Endothelial cell of umbilical vein (primary cell): ENCODE measurements around the gene SLC23A2. TPM values are rescaled to one million over a fixed set of nuclear protein-coding genes. Genes with fewer than 3 reads are reported as not detected.

Experiments used
- BruUV-seq: library from RNA; stranded (reverse); fragments of 400-500 nt; replicated peaks from 2 replicates; lab custom pipeline; 2021; lab: Mats Ljungman, UMichigan
- CTCF ChIA-PET: fragments of 300-600, 350-600 bp; sonication (Branson Sonifier 250); formaldehyde crosslinking; loops from one replicate; lab custom pipeline; 2021; ENCODE audit warnings: antibody characterized with exemption, inconsistent platforms; lab: Charles Lee
- POLR2A ChIA-PET: fragments of 300-600, 350-600 bp; sonication (Branson Sonifier 250); formaldehyde crosslinking; loops from one replicate; lab custom pipeline; 2021; ENCODE audit warnings: antibody characterized with exemption, inconsistent platforms; lab: Charles Lee
- DNase-seq: peaks from one replicate; pipeline ENCODE4 v3.0.0-alpha.2; 2011; ENCODE audit warnings: low read depth, low spot score
- FAIRE-seq: peaks from 2 replicates; lab custom pipeline; 2011; peaks lifted over from hg19 to GRCh38; lab: Jason Lieb, UNC
- H2AFZ ChIP-seq: 2 replicates; pipeline ENCODE4 v1.6.0; 2012; ENCODE audit warnings: low read depth, low read length, control low read depth, inconsistent platforms
- H3K27ac ChIP-seq: 2 replicates; pipeline ENCODE4 v1.5.1; 2011; ENCODE audit warnings: low read depth, mild to moderate bottlenecking, control low read depth, low read length, moderate library complexity; ENCODE audit not compliant: insufficient read depth
- H3K27me3 ChIP-seq, 2 experiments: 2 replicates each; pipeline versions ENCODE4 v1.6.0 to v1.6.1; 2011; ENCODE audit warnings: low read length in 2 of 2, mixed read lengths in 1 of 2; ENCODE audit not compliant: control insufficient read depth in 2 of 2, insufficient read depth in 2 of 2
- H3K36me3 ChIP-seq, 2 experiments: 2 replicates in 1 of 2; 3 replicates in 1 of 2; pipeline ENCODE4 v1.5.1; 2011; ENCODE audit warnings: low read length in 2 of 2, mild to moderate bottlenecking in 1 of 2, moderate library complexity in 1 of 2; ENCODE audit not compliant: control insufficient read depth in 2 of 2, insufficient read depth in 2 of 2; ENCODE audit errors: extremely low read depth in 1 of 2
- H3K4me1 ChIP-seq: 3 replicates; pipeline ENCODE4 v1.5.1; 2011; ENCODE audit warnings: mild to moderate bottlenecking, low read length; ENCODE audit not compliant: control insufficient read depth, insufficient read depth; ENCODE audit errors: extremely low read depth
- H3K4me2 ChIP-seq: 2 replicates; pipeline ENCODE4 v1.6.1; 2011; ENCODE audit warnings: low read length, control low read depth, mixed read lengths; ENCODE audit not compliant: insufficient read depth
- H3K4me3 ChIP-seq, 3 experiments: fragments of 200-600 bp in 1 of 3; sonication (generic), shearing (Covaris generic) in 1 of 3; replicated peaks in 1 of 3; 2 replicates each; pipeline ENCODE4 v1.5.1; 2011 to 2016; ENCODE audit warnings: control low read depth in 3 of 3, low read length in 3 of 3, mild to moderate bottlenecking in 2 of 3, inconsistent platforms in 1 of 3, low read depth in 1 of 3, moderate library complexity in 1 of 3; ENCODE audit not compliant: insufficient read depth in 1 of 3
- H3K79me2 ChIP-seq: 2 replicates; pipeline ENCODE4 v1.6.0; 2012; ENCODE audit warnings: low read length, inconsistent platforms; ENCODE audit not compliant: control insufficient read depth, insufficient read depth
- H3K9ac ChIP-seq: replicated peaks from 2 replicates; pipeline ENCODE3; 2011; ENCODE audit warnings: low read length, control low read depth; ENCODE audit not compliant: insufficient read depth; ENCODE audit errors: extremely low read depth
- H3K9me1 ChIP-seq: replicated peaks from 3 replicates; pipeline ENCODE4 v1.6.0; 2011; ENCODE audit warnings: mild to moderate bottlenecking, low read length; ENCODE audit not compliant: control insufficient read depth, insufficient read depth; ENCODE audit errors: extremely low read depth
- H3K9me3 ChIP-seq: replicated peaks from 2 replicates; pipeline ENCODE4 v1.5.1; 2012; ENCODE audit warnings: low read length, inconsistent platforms; ENCODE audit not compliant: control insufficient read depth, insufficient read depth
- H4K20me1 ChIP-seq: replicated peaks from 2 replicates; pipeline ENCODE3; 2011; ENCODE audit warnings: mild to moderate bottlenecking, low read length; ENCODE audit not compliant: control insufficient read depth, insufficient read depth; ENCODE audit errors: extremely low read depth
- CTCF ChIP-seq, 2 donors: IDR thresholded peaks; 1 replicate in 1 of 2; 2 replicates in 1 of 2; pipeline ENCODE4 v1.5.1; 2011; ENCODE audit warnings: low read length in 2 of 2, mild to moderate bottlenecking in 2 of 2, moderate library complexity in 2 of 2, control low read depth in 1 of 2, inconsistent platforms in 1 of 2, low read depth in 1 of 2; ENCODE audit not compliant: insufficient read depth in 1 of 2; ENCODE audit errors: extremely low read depth in 1 of 2
- EZH2 ChIP-seq: IDR thresholded peaks from 2 replicates; pipeline ENCODE4 v1.6.1; 2012; ENCODE audit warnings: borderline replicate concordance, low read depth, mild to moderate bottlenecking, moderate library complexity, low read length, inconsistent platforms; ENCODE audit not compliant: severe bottlenecking
- FOS ChIP-seq: IDR thresholded peaks from 2 replicates; pipeline ENCODE4 v1.6.1; 2011; ENCODE audit warnings: mild to moderate bottlenecking, low read length, moderate library complexity, borderline replicate concordance; ENCODE audit not compliant: insufficient read depth
- GATA2 ChIP-seq: IDR thresholded peaks from 2 replicates; pipeline ENCODE4 v1.7.0; 2011; ENCODE audit warnings: low read depth, mild to moderate bottlenecking, moderate library complexity, mixed read lengths, low read length; ENCODE audit not compliant: insufficient read length, insufficient read depth
- JUN ChIP-seq: IDR thresholded peaks from 2 replicates; pipeline ENCODE4 v1.6.1; 2011; ENCODE audit warnings: borderline replicate concordance, low read depth; ENCODE audit not compliant: insufficient read length, insufficient read depth
- MAX ChIP-seq: IDR thresholded peaks from 2 replicates; pipeline ENCODE4 v1.6.1; 2011; ENCODE audit not compliant: insufficient read depth, insufficient read length
- MYC ChIP-seq: IDR thresholded peaks from one replicate; pipeline ENCODE4 v1.6.1; 2011; ENCODE audit warnings: mild to moderate bottlenecking, low read depth, low read length
- POLR2A ChIP-seq: IDR thresholded peaks from 2 replicates; pipeline ENCODE4 v1.6.1; 2012; ENCODE audit warnings: low read depth, mild to moderate bottlenecking, control low read depth, low read length
- POLR2AphosphoS5 ChIP-seq: IDR thresholded peaks from 2 replicates; pipeline ENCODE4 v1.6.1; 2012; ENCODE audit warnings: low read depth, mild to moderate bottlenecking, control low read depth, low read length, moderate library complexity; ENCODE audit not compliant: insufficient read depth
- dilution Hi-C: fragments of 300-500 bp; cut with MboI; formaldehyde crosslinking; loops from one replicate; pipeline ENCODE4 v1.15.0; 2019; ENCODE audit warnings: low sequenced_read_pairs; ENCODE audit not compliant: extremely low pct_ligation_motif_present
- intact Hi-C: fragments of 100-400 bp; cut with micrococcal nuclease; formaldehyde crosslinking; loops from one replicate; pipeline ENCODE4 v1.10.0; 2022
- polyA plus RNA-seq, 4 experiments: library from polyadenylated mRNA; depleted of rRNA in 3 of 4; stranded (reverse) in 3 of 4; unstranded in 1 of 4; fragments of >200 nt; gene quantifications; 2 replicates each; pipeline versions ENCODE4 v1.2.1 to v1.2.3, GENCODE V29; 2011 to 2012; ENCODE audit warnings: missing spikeins in 1 of 4
- total RNA-seq: library from RNA; stranded (reverse); gene quantifications from 2 replicates; pipeline ENCODE4 v1.2.3, GENCODE V29; 2021

The SLC23A2 gene
- total and polyA plus RNA-seq, 2 donors (not counting 3 experiments of a cell fraction or from before 2014, with no cell fraction given), result 24.4 to 24.5 TPM

GRCh38 chr20:4951299-4951698 is 50.0 kb downstream of the SLC23A2 start:
- H3K4me1 ChIP-seq, result peaks cover 12% of the 10 kb centered on the region
- no peaks in the 10 kb centered on the region for H4K20me1 ChIP-seq
- DNase-seq (peak; percentile 97), FAIRE-seq (peak; percentile 97)
- H3K4me2 ChIP-seq, result peak overlapping the region; percentile 52
- peak overlapping the region; percentile 58 for H3K9ac ChIP-seq
- H3K9me3 ChIP-seq, result no peaks in the 10 kb centered on the region
- H3K9me1 ChIP-seq, result no peaks in the 10 kb centered on the region
- no TSS peak for BruUV-seq
- peak; percentile 82 for TF ChIP-seq JUN
- peak; percentile 95 for TF ChIP-seq FOS
- TF ChIP-seq POLR2AphosphoS5, result no peak
- dilution Hi-C loops (no loop called here), intact Hi-C loops (loop anchor here (2.0 kb wide), 1 partner anchor 136 kb away; no protein-coding TSS in a partner anchor)
- H3K4me3 ChIP-seq, result no peak overlapping the region
- H2AFZ ChIP-seq, result peak overlapping the region; percentile 63
- H3K36me3 ChIP-seq, result no peaks in the 10 kb centered on the region
- H3K27ac ChIP-seq, result peak overlapping the region; percentile 71
- no peaks in the 10 kb centered on the region for H3K27me3 ChIP-seq
- ChIA-PET CTCF (interaction anchor here (0.7 to 2.9 kb wide), 10 partner anchors 9 to 185 kb away, joined by 3 to 28 read pairs (median 5); no protein-coding TSS in a partner anchor), POLR2A (interaction anchor here (0.6 kb wide), 1 partner anchor 35 kb away, joined by 7 read pairs; no protein-coding TSS in a partner anchor)
- peaks cover 3% of the 10 kb centered on the region for H3K79me2 ChIP-seq

DNA sequence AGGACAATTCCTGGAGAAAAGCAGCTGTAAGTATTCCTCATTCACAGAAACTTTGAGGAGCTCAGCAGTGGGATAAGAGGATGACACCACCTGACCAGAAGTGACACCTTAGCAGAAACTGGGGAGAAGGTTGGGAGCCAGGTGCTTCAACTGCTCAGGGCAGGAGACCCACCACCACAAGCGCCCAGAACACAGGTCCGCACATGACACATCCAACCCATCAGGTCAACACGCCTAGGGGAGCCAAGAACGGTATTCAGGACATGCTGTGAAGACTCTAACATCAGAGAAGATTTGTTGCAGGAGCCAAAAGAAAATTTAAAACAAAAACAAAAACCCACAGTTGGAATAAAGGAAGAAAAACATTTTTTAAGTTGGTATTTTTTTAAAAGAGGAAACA is 50.5 kb downstream of the SLC23A2 start:
- BruUV-seq, result TSS peak; percentile 76

More for the DNA sequence above, 50.5 kb downstream of the SLC23A2 start:
- no peak for DNase-seq
- Histone ChIP-seq H3K27ac (peak overlapping the region; percentile 71), H3K79me2 (peaks cover 3% of the 10 kb centered on the region), H2AFZ (peak overlapping the region; percentile 63), H3K4me1 (peaks cover 12% of the 10 kb centered on the region), H3K9ac (peak overlapping the region; percentile 58), H3K9me3 (no peaks in the 10 kb centered on the region), H4K20me1 (no peaks in the 10 kb centered on the region), H3K4me2 (peak overlapping the region; percentile 52), H3K27me3 (no peaks in the 10 kb centered on the region), H3K4me3 (no peak overlapping the region), H3K36me3 (no peaks in the 10 kb centered on the region), H3K9me1 (no peaks in the 10 kb centered on the region)
- dilution Hi-C loops (no loop called here), intact Hi-C loops (loop anchor here (2.0 kb wide), 1 partner anchor 136 kb away; no protein-coding TSS in a partner anchor)
- no peak for TF ChIP-seq EZH2
- no peak for TF ChIP-seq FOS
- TF ChIP-seq MYC, result no peak
- TF ChIP-seq GATA2, result no peak
- TF ChIP-seq CTCF (IDR thresholded peaks at IDR 0.05; ENCODE audit: extremely low read depth in 1 of 2, insufficient read depth in 1 of 2, low read depth in 1 of 2, low read length in 2 of 2), result no peak
- no peak for TF ChIP-seq MAX
- no peak for TF ChIP-seq POLR2AphosphoS5
- TF ChIP-seq POLR2A, result no peak
- TF ChIP-seq JUN, result no peak
- ChIA-PET POLR2A (interaction anchor here (0.6 to 1.1 kb wide), 2 partner anchors 35 to 138 kb away, joined by 3 to 7 read pairs; no protein-coding TSS in a partner anchor), CTCF (interaction anchor here (1.0 to 2.9 kb wide), 10 partner anchors 9 to 202 kb away, joined by 3 to 28 read pairs (median 5); no protein-coding TSS in a partner anchor)
- FAIRE-seq, result no peak
